Activated CD4-positive, alpha-beta memory T cell treated with anti-CD3 and anti-CD28 coated beads, Interleukin-2, amount 10 ng/mL, durations not matched to agents 7 days and 5 days (primary cell): Measurements from ENCODE around the gene SPIN2B. TPM values are rescaled to one million over a fixed set of nuclear protein-coding genes. Genes with fewer than 3 reads are reported as not detected.
"Not testable (repeated sequence)": the region's sequence is repeated elsewhere in the genome, so short reads cannot be mapped to it uniquely, and the experiment has no call there.

Experiments used
- CTCF ChIA-PET: fragments of 350-600 bp; sonication (Branson Sonifier 250); formaldehyde crosslinking; loops from one replicate; lab custom pipeline; 2021; ENCODE audit warnings: antibody characterized with exemption, inconsistent platforms; lab: Charles Lee
- POLR2A ChIA-PET: fragments of 350-600 bp; sonication (Branson Sonifier 250); formaldehyde crosslinking; loops from one replicate; lab custom pipeline; 2021; ENCODE audit warnings: antibody characterized with exemption; lab: Charles Lee
- DNase-seq: peaks from one replicate; pipeline ENCODE4 v3.0.0-alpha.2; 2020
- H3K27ac Mint-ChIP-seq: one replicate; pipeline ENCODE4 v1.8.0; 2021; ENCODE audit warnings: mild to moderate bottlenecking, mixed read lengths
- H3K27me3 Mint-ChIP-seq: one replicate; pipeline ENCODE4 v1.8.0; 2021; ENCODE audit warnings: mixed read lengths
- H3K36me3 Mint-ChIP-seq: one replicate; pipeline ENCODE4 v1.8.0; 2021; ENCODE audit warnings: low read depth, mixed read lengths
- H3K4me1 Mint-ChIP-seq: one replicate; pipeline ENCODE4 v1.8.0; 2021; ENCODE audit warnings: mixed read lengths
- H3K4me3 Mint-ChIP-seq: one replicate; pipeline ENCODE4 v1.8.0; 2021; ENCODE audit warnings: mild to moderate bottlenecking, mixed read lengths
- H3K9me3 Mint-ChIP-seq: one replicate; pipeline ENCODE4 v1.8.0; 2021; ENCODE audit warnings: mixed read lengths
- total RNA-seq, 2 experiments: library from RNA; stranded (reverse); gene quantifications; one replicate each; pipeline ENCODE4 v1.2.3, GENCODE V29; 2021

The SPIN2B gene
- total RNA-seq, 2 experiments from 2014 or later = 11.7 to 12.1 TPM

DNA sequence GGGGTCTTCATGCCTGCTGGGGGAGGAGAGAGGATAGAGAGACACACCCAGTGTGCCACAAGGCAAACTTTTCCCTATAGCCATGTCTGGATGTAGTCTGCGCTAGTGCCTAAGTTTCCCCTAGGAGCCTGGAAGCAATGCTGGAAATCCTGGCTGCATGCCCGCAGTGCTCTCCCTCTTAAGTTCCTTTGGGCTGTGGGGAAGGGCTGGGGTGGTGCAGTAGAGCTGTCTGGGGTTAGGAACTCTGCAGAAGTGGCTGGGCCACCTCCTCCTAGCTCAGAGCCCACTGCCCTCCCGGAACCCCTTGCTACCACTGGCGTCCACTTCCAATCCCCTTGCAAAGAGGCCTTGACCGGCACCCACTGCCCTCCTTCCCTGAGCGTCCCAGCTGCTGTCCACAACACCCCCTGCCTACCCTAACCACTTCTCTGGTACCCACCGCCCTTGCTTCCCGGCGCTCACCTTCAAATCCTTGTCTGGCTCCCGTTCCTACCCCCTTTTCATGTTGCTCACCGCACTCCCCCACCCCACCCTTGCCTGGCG, 658 bp downstream of the SPIN2B start:
- H3K36me3 Mint-ChIP-seq = peaks cover 17% of the 10 kb centered on the region
- peaks cover 10% of the 10 kb centered on the region for H3K4me1 Mint-ChIP-seq
- peak overlapping the region; percentile 80 for H3K27ac Mint-ChIP-seq
- CTCF ChIA-PET, DNase-seq, H3K27me3 Mint-ChIP-seq, H3K9me3 Mint-ChIP-seq, POLR2A ChIA-PET: not testable (repeated sequence)
- peak overlapping the region; percentile 85 for H3K4me3 Mint-ChIP-seq

- CTCF ChIA-PET = no interaction called here
- H3K27ac Mint-ChIP-seq = no peak overlapping the region
- no peak overlapping the region for H3K4me3 Mint-ChIP-seq
- DNase-seq = no peak
- no peaks in the 10 kb centered on the region for H3K9me3 Mint-ChIP-seq
- no peaks in the 10 kb centered on the region for H3K27me3 Mint-ChIP-seq
- peaks cover 17% of the 10 kb centered on the region for H3K36me3 Mint-ChIP-seq
- H3K4me1 Mint-ChIP-seq = peaks cover 10% of the 10 kb centered on the region
- POLR2A ChIA-PET = no interaction called here
Observed at GRCh38 chrX:57119416-57119815, 1.9 kb downstream of the SPIN2B start.

GRCh38 chrX:57117566-57117965, 3.8 kb downstream of the SPIN2B start:
- H3K4me3 Mint-ChIP-seq, H3K9me3 Mint-ChIP-seq, POLR2A ChIA-PET, H3K27ac Mint-ChIP-seq, CTCF ChIA-PET, DNase-seq, H3K27me3 Mint-ChIP-seq: not testable (repeated sequence)
- Mint-ChIP-seq H3K36me3 (peaks cover 21% of the 10 kb centered on the region), H3K4me1 (peaks cover 10% of the 10 kb centered on the region)

DNA sequence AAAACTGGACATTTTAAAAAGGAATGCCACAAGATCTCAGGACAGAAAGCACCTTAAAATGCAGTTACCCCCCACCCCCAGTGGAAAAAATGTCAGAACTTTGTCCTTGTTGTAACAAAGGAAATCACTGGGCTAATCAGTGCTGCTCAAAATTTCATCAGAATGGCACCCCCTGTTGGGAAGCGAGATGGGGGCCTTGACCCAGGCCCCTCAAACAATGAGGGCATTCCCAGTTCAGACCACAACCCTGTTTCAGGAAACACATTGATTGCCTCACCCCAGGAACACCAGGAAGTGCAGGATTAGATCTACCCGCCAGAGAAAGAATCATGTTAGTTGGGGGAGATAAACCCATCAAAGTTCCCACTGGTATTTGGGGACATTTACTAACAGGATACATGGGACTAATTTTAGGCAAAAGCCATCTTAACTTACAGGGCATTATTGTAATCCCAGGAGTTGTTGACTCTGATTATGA, 16.4 kb downstream of the SPIN2B start:
- Mint-ChIP-seq H3K9me3 (no peaks in the 10 kb centered on the region), H3K4me1 (peaks cover 12% of the 10 kb centered on the region), H3K36me3 (peaks cover 10% of the 10 kb centered on the region), H3K27ac (no peak overlapping the region), H3K4me3 (no peak overlapping the region), H3K27me3 (no peaks in the 10 kb centered on the region)
- no peak for DNase-seq
- ChIA-PET CTCF (no interaction called here), POLR2A (no interaction called here)

DNA sequence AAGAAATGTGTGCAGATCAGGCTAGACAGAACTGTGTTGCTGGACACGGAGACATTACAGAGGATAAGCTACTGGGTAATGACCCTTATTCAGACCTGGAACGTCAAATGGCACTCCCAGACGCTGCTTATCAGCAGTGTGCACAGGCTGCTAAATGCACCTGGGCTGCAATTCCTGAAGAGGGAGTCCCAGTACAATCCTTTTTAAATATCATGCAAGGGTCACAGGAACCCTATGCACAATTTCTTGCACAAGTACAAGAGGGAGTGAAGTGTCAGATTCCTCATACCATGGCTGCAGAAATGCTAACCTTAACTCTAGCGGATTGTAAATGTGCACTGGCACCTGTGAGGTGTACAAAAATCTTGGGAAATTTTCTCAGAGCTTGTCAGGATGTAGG, 16.9 kb downstream of the SPIN2B start:
- Mint-ChIP-seq H3K27ac (no peak overlapping the region), H3K36me3 (peaks cover 9% of the 10 kb centered on the region), H3K27me3 (no peaks in the 10 kb centered on the region), H3K9me3 (no peaks in the 10 kb centered on the region), H3K4me3 (no peak overlapping the region), H3K4me1 (peaks cover 12% of the 10 kb centered on the region)
- DNase-seq = no peak
- CTCF ChIA-PET = no interaction called here
- POLR2A ChIA-PET = no interaction called here

GRCh38 chrX:57103489-57103888, 17.9 kb downstream of the SPIN2B start:
- H3K27ac Mint-ChIP-seq = no peak overlapping the region
- H3K9me3 Mint-ChIP-seq = peaks cover 4% of the 10 kb centered on the region
- peaks cover 7% of the 10 kb centered on the region for H3K36me3 Mint-ChIP-seq
- H3K4me3 Mint-ChIP-seq = no peak overlapping the region
- ChIA-PET POLR2A (no interaction called here), CTCF (no interaction called here)
- H3K27me3 Mint-ChIP-seq = no peaks in the 10 kb centered on the region
- no peak for DNase-seq
- peaks cover 12% of the 10 kb centered on the region for H3K4me1 Mint-ChIP-seq

- H3K27me3 Mint-ChIP-seq, H3K9me3 Mint-ChIP-seq, CTCF ChIA-PET, H3K36me3 Mint-ChIP-seq, H3K27ac Mint-ChIP-seq, H3K4me3 Mint-ChIP-seq, POLR2A ChIA-PET: not testable (repeated sequence)
- DNase-seq = peak; percentile 17
- H3K4me1 Mint-ChIP-seq = peaks cover 12% of the 10 kb centered on the region
Observed at GRCh38 chrX:57102918-57103317, 18.4 kb downstream of the SPIN2B start.

DNA sequence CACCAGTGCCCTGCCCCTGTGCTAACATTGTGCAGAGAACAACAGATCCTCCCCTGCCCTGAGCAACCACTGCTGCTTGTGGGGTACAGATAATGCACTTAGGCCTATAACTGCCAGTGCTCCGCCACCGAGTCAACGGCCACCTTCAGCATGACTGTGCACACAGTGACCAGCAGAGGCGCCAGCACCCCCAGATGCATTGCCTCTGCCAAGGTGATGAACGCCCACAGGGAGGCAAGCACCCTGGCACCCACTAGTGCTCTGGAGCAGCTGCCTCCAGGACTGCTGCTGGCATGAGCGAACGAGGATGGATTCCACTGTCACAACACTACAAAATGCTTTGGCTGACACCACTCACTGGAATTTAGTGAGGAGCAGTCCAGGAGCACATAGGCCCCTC, 38.2 kb downstream of the SPIN2B start:
- ChIA-PET CTCF (no interaction called here), POLR2A (no interaction called here)
- H3K27me3 Mint-ChIP-seq = no peaks in the 10 kb centered on the region
- no peak overlapping the region for H3K27ac Mint-ChIP-seq
- no peak for DNase-seq
- H3K9me3 Mint-ChIP-seq = peaks cover 5% of the 10 kb centered on the region
- peaks cover 5% of the 10 kb centered on the region for H3K36me3 Mint-ChIP-seq
- H3K4me1 Mint-ChIP-seq = no peaks in the 10 kb centered on the region
- H3K4me3 Mint-ChIP-seq = no peak overlapping the region

DNA sequence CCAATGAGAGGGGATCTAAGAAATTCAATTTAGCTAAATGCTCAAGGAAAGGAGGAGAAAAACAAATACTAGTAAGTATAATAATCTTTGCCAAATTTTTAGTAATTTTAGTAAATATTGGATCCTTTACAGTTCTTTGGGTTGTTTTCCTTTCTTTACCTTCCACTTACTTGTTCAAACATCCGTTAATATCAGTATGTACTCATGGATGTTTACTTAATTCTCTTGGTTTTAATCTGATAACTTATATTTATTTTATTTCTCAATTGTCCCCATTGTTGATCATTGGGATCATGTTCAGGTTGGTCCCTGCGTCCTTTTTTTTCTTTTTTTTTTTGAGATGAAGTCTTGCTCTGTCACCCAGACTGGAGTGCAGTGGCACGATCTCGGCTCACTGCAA, 46.9 kb downstream of the SPIN2B start:
- no peaks in the 10 kb centered on the region for H3K27me3 Mint-ChIP-seq
- ChIA-PET CTCF (no interaction called here), POLR2A (no interaction called here)
- H3K4me3 Mint-ChIP-seq = no peak overlapping the region
- no peaks in the 10 kb centered on the region for H3K9me3 Mint-ChIP-seq
- no peaks in the 10 kb centered on the region for H3K36me3 Mint-ChIP-seq
- H3K4me1 Mint-ChIP-seq = no peaks in the 10 kb centered on the region
- DNase-seq = no peak
- no peak overlapping the region for H3K27ac Mint-ChIP-seq

GRCh38 chrX:57070185-57070984, 51.0 kb downstream of the SPIN2B start:
- CTCF ChIA-PET = no interaction called here
- Mint-ChIP-seq H3K4me1 (no peaks in the 10 kb centered on the region), H3K36me3 (no peaks in the 10 kb centered on the region), H3K27me3 (no peaks in the 10 kb centered on the region), H3K27ac (no peak overlapping the region), H3K9me3 (no peaks in the 10 kb centered on the region), H3K4me3 (no peak overlapping the region)
- DNase-seq = no peak
- POLR2A ChIA-PET = no interaction called here

Other genes with a start within 250 kb of the SPIN2B start
- 1 to 10 TPM; 6.5 to 7.3 TPM for gene SPIN3, start 126.0 kb downstream of the SPIN2B start, total RNA-seq
- under 1 TPM; 0.81 to 0.85 TPM for gene SPIN2A, start 15.8 kb upstream of the SPIN2B start, total RNA-seq
- 1 to 10 TPM; 5.4 to 6.0 TPM for gene FAAH2, start 165.2 kb upstream of the SPIN2B start, total RNA-seq